ENCODE results near the gene RARB.

Gene RARB

GRCh38 chr3:25508433-25508832 lies 80.4 kb downstream of the RARB start:
- no peak for DNase-seq (ENCODE audit: low spot score)

GRCh38 chr3:25508901-25509300 lies 80.8 kb downstream of the RARB start:
- DNase-seq (ENCODE audit: low spot score): no peak

- DNase-seq (ENCODE audit: low spot score): no peak
These were observed 82.7 kb downstream of the RARB start for GRCh38 chr3:25510797-25511196.

- DNase-seq (ENCODE audit: low spot score): no peak
These were observed 84.1 kb downstream of the RARB start for GRCh38 chr3:25511972-25512721.

GRCh38 chr3:25513642-25514266 lies 85.7 kb downstream of the RARB start:
- no peak for DNase-seq (ENCODE audit: low spot score)

- DNase-seq (ENCODE audit: low spot score): no peak
These were observed 87.1 kb downstream of the RARB start for GRCh38 chr3:25515171-25515570.

GRCh38 chr3:25520926-25521559 lies 93.0 kb downstream of the RARB start:
- no peak for DNase-seq (ENCODE audit: low spot score)

- DNase-seq (ENCODE audit: low spot score): no peak
These were observed 99.3 kb downstream of the RARB start for GRCh38 chr3:25527336-25527735.

- DNase-seq (ENCODE audit: low spot score): no peak
These were observed 99.7 kb downstream of the RARB start for GRCh38 chr3:25527801-25528200.

- no peak for DNase-seq (ENCODE audit: low spot score)
These were observed 103.9 kb downstream of the RARB start for GRCh38 chr3:25531971-25532370.

- peak; percentile 46 for DNase-seq (ENCODE audit: low spot score)
These were observed 104.5 kb downstream of the RARB start for GRCh38 chr3:25532431-25533162.

GRCh38 chr3:25533399-25533798 lies 105.3 kb downstream of the RARB start:
- no peak for DNase-seq (ENCODE audit: low spot score)

GRCh38 chr3:25534007-25534406 lies 105.9 kb downstream of the RARB start:
- no peak for DNase-seq (ENCODE audit: low spot score)

- DNase-seq (ENCODE audit: low spot score): no peak
These were observed 108.7 kb downstream of the RARB start for GRCh38 chr3:25536521-25537391.

GRCh38 chr3:25537516-25537915 lies 109.5 kb downstream of the RARB start:
- no peak for DNase-seq (ENCODE audit: low spot score)

- no peak for DNase-seq (ENCODE audit: low spot score)
These were observed 112.2 kb downstream of the RARB start for GRCh38 chr3:25540273-25540672.

GRCh38 chr3:25542492-25543039 lies 114.5 kb downstream of the RARB start:
- no peak for DNase-seq (ENCODE audit: low spot score)

- no peak for DNase-seq (ENCODE audit: low spot score)
These were observed 119.0 kb downstream of the RARB start for GRCh38 chr3:25547103-25547502.

- DNase-seq (ENCODE audit: low spot score): no peak
These were observed 120.0 kb downstream of the RARB start for GRCh38 chr3:25547943-25548674.

GRCh38 chr3:25548836-25549235 lies 120.8 kb downstream of the RARB start:
- no peak for DNase-seq (ENCODE audit: low spot score)

- DNase-seq (ENCODE audit: low spot score): no peak
These were observed 124.2 kb downstream of the RARB start for GRCh38 chr3:25552251-25552650.

All from activated CD4-positive, alpha-beta T cell treated with anti-CD3 and anti-CD28 coated beads, Interleukin-2, Interleukin-4, amounts not matched to agents 100 ng/mL and 50 ng/mL, durations not matched to agents 16 hours and 8 hours (primary cell).